Gastroesophageal sphincter (tissue), 3 donors: ENCODE results near the gene EMP2.

Experiments used
- CTCF ChIP-seq, 4 experiments: fragments of 200-600 bp in 2 of 4; fragments of 450-650 bp in 2 of 4; sonication (generic) in 1 of 4; IDR thresholded peaks; one replicate each; pipeline ENCODE4 v1.5.1; 2017 to 2019; ENCODE audit warnings: antibody characterized with exemption in 4 of 4, mild to moderate bottlenecking in 2 of 4, moderate library complexity in 2 of 4
- EP300 ChIP-seq: sonication (generic); formaldehyde crosslinking; IDR thresholded peaks from one replicate; pipeline ENCODE4 v1.6.1; 2017; ENCODE audit warnings: antibody characterized with exemption, mild to moderate bottlenecking
- POLR2AphosphoS5 ChIP-seq: sonication (generic); formaldehyde crosslinking; IDR thresholded peaks from one replicate; pipeline ENCODE4 v1.6.1; 2017; ENCODE audit warnings: antibody characterized with exemption

- TF ChIP-seq CTCF (IDR thresholded peaks at IDR 0.05) (no peak), EP300 (no peak), POLR2AphosphoS5 (no peak)
These were observed 9.0 kb downstream of the EMP2 start for GRCh38 chr16:10571354-10571753.
